Measurements from ENCODE around the gene PLA2R1. TPM values are rescaled to one million over a fixed set of nuclear protein-coding genes. Genes with fewer than 3 reads are reported as not detected.

Gene PLA2R1
- total RNA-seq, 1 donor from 2014 or later, result 9.0 TPM

- no peak for DNase-seq
- intact Hi-C loops (cut with DNase I), result no loop called here
- no peak overlapping the region for H3K27ac ChIP-seq
These were observed 7.3 kb downstream of the PLA2R1 start for GRCh38 chr2:160054984-160055725.

GRCh38 chr2:160053946-160054345 is 8.5 kb downstream of the PLA2R1 start:
- ATAC-seq (no peak), DNase-seq (no peak)
- H3K27me3 ChIP-seq, result no peaks in the 10 kb centered on the region
- no peak overlapping the region for H3K4me3 ChIP-seq
- TF ChIP-seq CTCF (IDR thresholded peaks at IDR 0.05), result no peak
- H3K36me3 ChIP-seq, result no peaks in the 10 kb centered on the region
- H3K27ac ChIP-seq, result no peak overlapping the region
- no peaks in the 10 kb centered on the region for H3K4me1 ChIP-seq
- no peaks in the 10 kb centered on the region for H3K9me3 ChIP-seq
- intact Hi-C loops (cut with DNase I), result no loop called here

More at GRCh38 chr2:160054984-160055725, 7.3 kb downstream of the PLA2R1 start:
- no peak for TF ChIP-seq CTCF (IDR thresholded peaks at IDR 0.05)
- H3K27me3 ChIP-seq, result no peaks in the 10 kb centered on the region
- no peaks in the 10 kb centered on the region for H3K9me3 ChIP-seq
- H3K36me3 ChIP-seq, result no peaks in the 10 kb centered on the region
- H3K4me3 ChIP-seq, result no peak overlapping the region
- no peaks in the 10 kb centered on the region for H3K4me1 ChIP-seq
- ATAC-seq, result no peak

- no peaks in the 10 kb centered on the region for H3K27me3 ChIP-seq
- intact Hi-C loops (cut with DNase I), result no loop called here
- no peak for TF ChIP-seq CTCF (IDR thresholded peaks at IDR 0.05)
- no peak for ATAC-seq
- no peak overlapping the region for H3K4me3 ChIP-seq
- H3K27ac ChIP-seq, result no peak overlapping the region
- no peaks in the 10 kb centered on the region for H3K36me3 ChIP-seq
- DNase-seq, result no peak
- no peaks in the 10 kb centered on the region for H3K9me3 ChIP-seq
- H3K4me1 ChIP-seq, result no peaks in the 10 kb centered on the region
These were observed 9.9 kb downstream of the PLA2R1 start for GRCh38 chr2:160052531-160052930.

GRCh38 chr2:160051371-160051800 is 11.0 kb downstream of the PLA2R1 start:
- Histone ChIP-seq H3K4me1 (no peaks in the 10 kb centered on the region), H3K9me3 (no peaks in the 10 kb centered on the region), H3K27me3 (no peaks in the 10 kb centered on the region), H3K36me3 (no peaks in the 10 kb centered on the region), H3K27ac (no peak overlapping the region), H3K4me3 (no peak overlapping the region)
- TF ChIP-seq CTCF (IDR thresholded peaks at IDR 0.05), result no peak
- ATAC-seq, result no peak
- intact Hi-C loops (cut with DNase I), result no loop called here
- no peak for DNase-seq

GRCh38 chr2:160050147-160050546 is 12.3 kb downstream of the PLA2R1 start:
- Histone ChIP-seq H3K4me3 (no peak overlapping the region), H3K27ac (no peak overlapping the region), H3K9me3 (no peaks in the 10 kb centered on the region), H3K4me1 (no peaks in the 10 kb centered on the region), H3K27me3 (no peaks in the 10 kb centered on the region), H3K36me3 (no peaks in the 10 kb centered on the region)
- no peak for TF ChIP-seq CTCF (IDR thresholded peaks at IDR 0.05)
- ATAC-seq, result no peak
- intact Hi-C loops (cut with DNase I), result no loop called here
- no peak for DNase-seq

Data from upper lobe of right lung (tissue), 1 donor.